ENCODE measurements around the gene WWOX.

DNA sequence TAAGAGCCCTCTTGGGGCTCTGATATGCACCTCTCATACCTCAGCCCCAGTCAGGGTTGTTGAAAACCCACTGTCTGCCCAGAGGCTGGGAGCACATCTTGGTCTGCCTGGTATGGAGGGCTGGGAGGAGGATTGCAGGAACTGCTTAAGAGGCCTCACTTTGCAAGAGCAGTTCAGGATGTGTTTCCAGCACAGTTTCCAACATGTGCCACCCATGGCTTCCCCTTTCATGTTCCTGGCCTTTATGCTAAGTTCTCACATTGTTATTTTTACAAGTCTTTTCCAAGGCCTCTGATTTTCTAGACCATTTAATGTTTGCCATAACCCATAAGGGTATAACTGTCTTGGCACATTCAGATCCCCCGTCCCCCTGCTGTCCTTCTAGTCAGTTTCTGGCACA is 155.4 kb downstream of the WWOX start:
- TF ChIP-seq, protein P1, sequence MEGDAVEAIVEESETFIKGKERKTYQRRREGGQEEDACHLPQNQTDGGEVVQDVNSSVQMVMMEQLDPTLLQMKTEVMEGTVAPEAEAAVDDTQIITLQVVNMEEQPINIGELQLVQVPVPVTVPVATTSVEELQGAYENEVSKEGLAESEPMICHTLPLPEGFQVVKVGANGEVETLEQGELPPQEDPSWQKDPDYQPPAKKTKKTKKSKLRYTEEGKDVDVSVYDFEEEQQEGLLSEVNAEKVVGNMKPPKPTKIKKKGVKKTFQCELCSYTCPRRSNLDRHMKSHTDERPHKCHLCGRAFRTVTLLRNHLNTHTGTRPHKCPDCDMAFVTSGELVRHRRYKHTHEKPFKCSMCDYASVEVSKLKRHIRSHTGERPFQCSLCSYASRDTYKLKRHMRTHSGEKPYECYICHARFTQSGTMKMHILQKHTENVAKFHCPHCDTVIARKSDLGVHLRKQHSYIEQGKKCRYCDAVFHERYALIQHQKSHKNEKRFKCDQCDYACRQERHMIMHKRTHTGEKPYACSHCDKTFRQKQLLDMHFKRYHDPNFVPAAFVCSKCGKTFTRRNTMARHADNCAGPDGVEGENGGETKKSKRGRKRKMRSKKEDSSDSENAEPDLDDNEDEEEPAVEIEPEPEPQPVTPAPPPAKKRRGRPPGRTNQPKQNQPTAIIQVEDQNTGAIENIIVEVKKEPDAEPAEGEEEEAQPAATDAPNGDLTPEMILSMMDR (conservative IDR thresholded peaks at IDR 0.05; ENCODE audit: low read depth, low read length): no peak
- no peak for TF ChIP-seq EZH2 (IDR thresholded peaks at IDR 0.05; ENCODE audit: borderline replicate concordance, low read depth, low read length, poor library complexity, severe bottlenecking)

Measured in A673 (cell line).